GM19397 (cell line): ENCODE data around the gene GPNMB.
"Not testable (repeated sequence)": the region's sequence is repeated elsewhere in the genome, so short reads cannot be mapped to it uniquely, and the experiment has no call there.

Experiments
- ATAC-seq: cut with Tn5 transposase; IDR thresholded peaks from one replicate; pipeline ENCODE4 v1.9.1; 2021; ENCODE audit warnings: mild to moderate bottlenecking, moderate library complexity; ENCODE audit not compliant: unreplicated experiment

The GPNMB gene

GRCh38 chr7:23298885-23299769, 52.6 kb downstream of the GPNMB start, which contains the start of gene MALSU1:
Gene MALSU1 (plus strand): TSS chr7:23299339. CDS start chr7:23299353, 14 bp downstream.
- peak; percentile 100 for ATAC-seq

GRCh38 chr7:23299770-23300300, 53.3 kb downstream of the GPNMB start:
- ATAC-seq, result peak; percentile 8

GRCh38 chr7:23306936-23307521, 60.5 kb downstream of the GPNMB start:
- ATAC-seq, result no peak

- ATAC-seq, result no peak
Observed at GRCh38 chr7:23308754-23309153, 62.2 kb downstream of the GPNMB start.

GRCh38 chr7:23312141-23312540, 65.6 kb downstream of the GPNMB start:
- not testable (repeated sequence) for ATAC-seq

GRCh38 chr7:23315366-23315765, 68.8 kb downstream of the GPNMB start:
- ATAC-seq, result no peak
